GM19035 (cell line): ENCODE results near the gene SORCS2.

ENCODE experiments used
- ATAC-seq: cut with Tn5 transposase; IDR thresholded peaks from one replicate; pipeline ENCODE4 v1.9.1; 2021; ENCODE audit not compliant: unreplicated experiment

Gene SORCS2

GRCh38 chr4:7516096-7516772, 323.9 kb downstream of the SORCS2 start:
- ATAC-seq: no peak

GRCh38 chr4:7516773-7517144, 324.4 kb downstream of the SORCS2 start:
- ATAC-seq: no peak

DNA sequence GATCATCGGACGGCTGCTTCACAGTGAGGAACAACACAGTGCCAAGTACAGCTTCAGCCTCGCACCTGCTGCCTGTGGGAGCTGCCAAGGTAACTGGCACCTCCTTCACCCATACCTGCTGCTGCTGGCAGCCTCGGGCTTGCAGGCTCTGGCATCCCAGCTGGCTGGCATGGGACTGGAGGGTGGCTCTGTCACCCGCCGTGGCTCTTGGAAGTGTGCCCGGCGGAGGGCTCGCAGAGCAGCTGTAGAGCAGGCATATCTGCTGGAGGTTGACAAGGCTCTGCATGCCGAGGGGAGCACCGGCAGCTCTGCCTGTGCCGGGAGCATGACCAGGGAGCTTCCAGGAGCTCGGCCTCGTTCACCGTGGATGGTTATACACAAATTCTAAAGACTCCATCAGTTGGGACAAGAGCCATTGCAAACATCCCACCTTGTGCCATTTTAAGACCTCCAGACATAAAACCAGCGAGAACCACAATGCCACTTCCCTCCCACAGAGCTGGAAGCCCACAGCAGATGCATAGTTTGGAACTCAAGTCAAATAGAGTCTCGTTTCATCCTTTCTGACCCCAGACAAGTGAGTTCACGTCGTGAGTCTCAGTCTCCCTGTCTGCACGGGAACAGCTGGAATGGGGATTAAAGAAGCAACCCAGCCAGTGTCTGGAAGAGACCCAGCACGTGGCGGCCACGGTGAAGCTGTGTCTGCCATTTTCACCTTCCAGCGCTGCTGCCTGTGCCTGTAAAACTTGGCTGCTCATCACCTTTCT, 326.7 kb downstream of the SORCS2 start:
- ATAC-seq: no peak

GRCh38 chr4:7519638-7520376, 327.5 kb downstream of the SORCS2 start:
- ATAC-seq: no peak

DNA sequence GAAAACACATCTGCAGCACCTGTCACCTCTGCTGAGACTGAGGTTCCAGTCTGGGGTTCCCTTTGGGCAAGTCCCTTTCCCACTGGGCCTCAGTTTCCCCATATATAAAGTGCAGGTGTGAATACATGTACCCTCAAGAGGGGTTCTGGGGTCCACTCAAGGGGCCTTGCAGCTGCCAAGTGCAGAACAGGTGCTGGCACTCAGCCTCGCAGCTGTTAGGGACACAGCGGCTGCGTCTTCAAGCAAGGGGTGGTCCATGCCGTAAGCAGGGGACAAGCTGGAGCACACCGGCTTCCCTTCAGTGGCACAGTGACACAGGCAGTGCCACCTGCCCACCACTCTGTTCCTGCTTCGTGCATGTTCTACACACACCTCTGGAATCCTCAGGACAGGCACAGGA, 329.3 kb downstream of the SORCS2 start:
- no peak for ATAC-seq

DNA sequence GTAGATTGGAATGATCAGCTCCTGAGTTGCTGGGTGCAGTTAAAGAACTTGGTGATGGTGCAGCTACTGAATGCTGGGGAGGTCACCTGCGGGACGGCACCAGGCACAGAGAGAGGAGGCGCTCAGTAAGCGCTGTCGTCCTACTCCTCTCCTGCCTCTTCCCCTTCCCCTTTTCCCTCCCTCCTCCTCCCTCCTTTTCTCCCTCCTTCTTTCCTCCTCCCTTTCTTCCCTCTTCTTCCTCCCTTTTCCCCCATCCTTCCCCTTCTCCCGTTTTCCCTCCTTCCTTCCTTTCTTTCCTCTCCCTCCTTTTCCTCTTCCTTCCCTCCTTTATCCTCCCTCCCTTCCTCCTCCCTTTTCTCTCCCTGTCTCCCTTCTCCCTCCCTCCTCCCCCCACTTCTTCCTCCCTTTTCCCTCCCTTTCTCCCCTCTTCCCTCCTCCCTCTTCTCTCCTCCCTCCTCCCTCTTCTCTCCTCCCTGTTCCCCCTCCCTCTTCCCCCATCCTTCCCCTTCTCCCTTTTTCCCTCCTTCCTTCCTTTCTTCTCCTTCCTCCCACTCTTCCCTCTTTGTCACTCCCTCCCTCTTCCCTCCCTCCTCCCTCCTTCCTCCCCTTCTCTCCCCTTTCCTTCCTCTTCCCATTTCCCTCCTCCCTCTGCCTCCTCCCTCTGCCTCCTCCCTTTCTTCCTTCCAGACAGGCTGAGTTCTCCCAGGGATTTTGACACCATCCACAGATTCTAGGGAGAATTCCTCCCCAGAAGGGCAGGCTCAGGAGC, 330.3 kb downstream of the SORCS2 start:
- ATAC-seq: no peak

DNA sequence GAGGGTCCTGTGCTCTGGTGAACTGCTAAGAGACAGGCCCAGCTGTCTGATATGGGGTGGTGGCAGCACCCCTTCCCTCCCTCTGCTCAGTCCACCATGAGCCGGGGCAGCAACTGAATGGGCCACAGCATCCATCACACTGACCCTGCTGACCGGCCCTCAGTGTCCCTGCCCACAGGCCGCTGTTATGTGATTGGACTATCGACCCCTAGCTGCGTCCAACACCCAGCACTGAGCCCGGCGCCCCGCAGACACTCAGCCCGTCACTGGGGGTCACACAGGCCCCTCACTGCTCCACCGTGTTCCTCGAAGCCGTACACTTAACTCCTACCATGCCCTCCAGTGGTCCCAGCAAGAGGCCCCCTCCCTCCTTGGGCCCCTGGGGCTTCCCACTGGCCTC, 331.2 kb downstream of the SORCS2 start:
- no peak for ATAC-seq

GRCh38 chr4:7524064-7524682, 331.8 kb downstream of the SORCS2 start:
- ATAC-seq: no peak

GRCh38 chr4:7524843-7525242, 332.5 kb downstream of the SORCS2 start:
- ATAC-seq: no peak

DNA sequence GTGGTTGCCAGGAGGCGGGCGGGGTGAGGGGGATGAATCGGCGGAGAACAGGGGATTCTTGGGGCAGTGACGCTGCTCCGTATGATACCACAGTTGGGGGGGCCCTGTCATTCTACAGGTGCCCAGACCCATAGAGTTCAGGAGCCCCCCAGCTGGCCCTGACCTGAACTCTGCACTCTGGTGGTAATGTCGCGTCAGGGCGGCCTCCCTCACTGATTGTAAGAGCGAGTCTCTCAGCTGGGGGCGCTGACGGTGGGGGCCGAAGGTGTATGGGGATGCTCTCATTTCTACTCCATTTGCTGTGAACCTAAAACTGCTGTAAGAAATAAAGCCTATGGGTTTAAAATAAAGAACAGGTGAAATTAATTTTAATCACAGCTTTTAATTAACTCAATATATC, 334.2 kb downstream of the SORCS2 start:
- no peak for ATAC-seq

DNA sequence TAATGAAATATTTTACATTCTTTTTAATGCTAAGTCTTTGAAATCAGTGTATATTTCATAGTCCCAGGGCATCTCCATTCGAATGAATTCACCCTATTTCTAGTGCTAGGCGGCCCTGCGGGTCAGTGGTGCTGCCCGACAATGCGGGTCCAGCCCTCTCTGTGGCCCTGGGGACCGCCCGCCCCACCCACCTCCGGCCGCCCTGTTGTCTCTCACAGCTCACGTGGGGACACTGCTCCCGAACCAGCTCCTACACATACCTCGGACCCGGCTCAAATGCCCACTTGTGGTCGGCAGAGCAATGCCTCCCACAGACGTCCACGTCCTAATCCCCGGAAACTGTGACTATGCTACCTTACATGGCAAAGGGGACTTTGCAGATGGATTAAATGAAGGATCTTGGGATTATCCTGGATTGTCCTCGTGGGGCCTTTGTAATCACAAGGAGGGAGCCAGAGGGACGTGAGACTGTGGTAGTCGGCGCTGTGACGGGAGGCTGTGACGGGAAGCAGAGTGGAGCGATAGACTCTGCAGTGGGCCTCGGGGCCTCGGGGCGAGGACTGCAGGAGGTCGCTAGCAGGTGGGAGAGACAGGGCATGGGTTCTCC, 334.7 kb downstream of the SORCS2 start:
- ATAC-seq: no peak

- ATAC-seq: no peak
Observed at GRCh38 chr4:7529368-7530080, 337.2 kb downstream of the SORCS2 start.

DNA sequence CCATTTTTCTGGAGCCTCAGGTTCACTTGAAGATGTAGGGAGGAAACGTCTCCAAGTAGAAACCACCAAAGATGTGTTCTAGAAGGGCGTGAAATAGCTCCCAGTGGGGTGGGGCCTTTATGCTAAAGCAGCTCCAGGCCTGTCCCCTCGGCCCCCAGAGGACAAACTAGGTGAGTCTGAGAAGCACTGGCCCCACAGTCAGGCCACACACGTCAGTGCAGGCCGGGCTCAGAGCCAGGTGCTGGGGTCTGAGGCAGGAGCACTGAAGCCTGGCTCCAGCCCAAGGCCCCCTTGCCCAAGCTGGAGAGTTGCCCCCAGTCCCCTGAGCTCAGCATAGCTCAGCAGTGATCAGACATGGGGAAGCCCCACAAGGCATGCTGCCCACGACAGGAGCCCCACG, 337.7 kb downstream of the SORCS2 start:
- ATAC-seq: no peak

GRCh38 chr4:7530932-7531639, 338.7 kb downstream of the SORCS2 start:
- ATAC-seq: no peak

DNA sequence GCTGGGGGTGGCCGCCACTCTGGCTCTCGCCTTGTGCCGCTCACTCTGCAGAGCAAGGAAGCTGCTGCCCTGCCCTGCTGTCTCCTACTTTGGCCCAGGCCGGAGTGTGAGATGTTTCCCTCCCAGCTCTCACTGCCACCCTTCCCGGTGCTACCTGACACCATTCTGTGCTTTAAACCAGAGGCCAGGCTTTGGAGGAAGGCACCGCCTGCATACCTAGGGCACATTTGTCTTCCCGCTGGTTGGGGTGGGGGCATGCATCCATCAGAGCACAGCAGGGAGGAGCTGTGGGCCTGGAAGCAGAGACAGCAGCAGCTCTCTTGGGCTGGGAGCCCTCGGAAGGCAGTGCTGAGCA, 339.3 kb downstream of the SORCS2 start:
- no peak for ATAC-seq

- no peak for ATAC-seq
Observed at GRCh38 chr4:7532043-7532442, 339.7 kb downstream of the SORCS2 start.

- ATAC-seq: no peak
Observed at GRCh38 chr4:7533267-7533666, 340.9 kb downstream of the SORCS2 start.

GRCh38 chr4:7535094-7535493, 342.8 kb downstream of the SORCS2 start:
- ATAC-seq: no peak

DNA sequence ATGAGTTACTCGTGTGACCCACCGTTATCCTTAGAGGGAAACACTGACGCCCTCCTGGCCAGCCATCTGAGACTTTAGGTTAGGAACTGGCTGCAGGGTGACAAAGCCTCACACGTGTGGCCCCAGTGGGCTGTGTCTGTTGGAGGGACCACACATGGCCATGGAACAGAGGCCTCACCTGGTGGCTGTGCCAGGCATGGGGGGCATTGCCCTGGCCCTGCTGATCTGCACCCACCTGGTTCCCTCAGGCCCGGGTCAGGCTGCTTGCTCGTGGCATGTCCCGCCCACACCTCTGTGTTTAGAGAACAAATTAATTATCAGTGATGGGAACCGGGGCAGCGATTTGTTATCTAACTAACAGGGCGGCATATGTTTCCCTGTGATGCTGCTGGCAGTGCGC, 343.3 kb downstream of the SORCS2 start:
- ATAC-seq: no peak
